ENCODE results near the gene ATP7B. TPM values are rescaled to one million over a fixed set of nuclear protein-coding genes. Genes with fewer than 3 reads are reported as not detected.
A peak's percentile ranks its signal among the peaks of the same experiment; 100 is the strongest.

The ATP7B gene
- total and polyA plus RNA-seq, 7 donors = 0.60 to 8.1 (median 5.0) TPM

DNA sequence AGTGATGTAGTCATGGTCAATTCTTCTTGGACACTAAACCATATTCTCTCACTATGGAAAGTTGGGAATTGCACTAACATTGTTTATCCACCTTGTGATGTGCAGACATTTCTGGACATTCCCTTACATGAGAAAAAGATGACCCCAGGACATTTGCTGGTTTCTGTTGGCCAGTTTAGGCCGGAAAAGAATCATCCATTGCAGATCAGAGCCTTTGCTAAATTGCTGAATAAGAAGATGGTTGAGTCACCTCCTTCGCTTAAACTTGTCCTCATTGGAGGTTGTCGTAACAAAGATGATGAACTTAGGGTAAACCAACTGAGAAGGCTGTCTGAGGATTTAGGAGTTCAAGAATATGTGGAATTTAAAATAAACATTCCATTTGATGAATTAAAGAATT is 13.2 kb upstream of the ATP7B start, which contains the start of gene UTP14C:
TSS of gene UTP14C (plus strand) at position 211 of the 400 bp plus-strand sequence. CDS start 4,114 bp downstream, outside the sequence.
- no peaks in the 10 kb centered on the region for H3K4me1 ChIP-seq
- peaks cover 0 to 69% (median 10%) of the 10 kb centered on the region in 4 donors for H3K36me3 ChIP-seq
- 97 to 98% methylated on average over 3 of the region's 3 CpGs for WGBS, 2 donors
- DNase-seq = no peak
- no peaks in the 10 kb centered on the region for H3K27me3 ChIP-seq
- peaks cover 0 to 2% (median 0%) of the 10 kb centered on the region in 4 donors for H3K9me3 ChIP-seq
- no peak within 1 kb of the TSS for H3K27ac ChIP-seq
- intact Hi-C loops (cut with DNase I) = no loop called here
- TF ChIP-seq, protein P1, sequence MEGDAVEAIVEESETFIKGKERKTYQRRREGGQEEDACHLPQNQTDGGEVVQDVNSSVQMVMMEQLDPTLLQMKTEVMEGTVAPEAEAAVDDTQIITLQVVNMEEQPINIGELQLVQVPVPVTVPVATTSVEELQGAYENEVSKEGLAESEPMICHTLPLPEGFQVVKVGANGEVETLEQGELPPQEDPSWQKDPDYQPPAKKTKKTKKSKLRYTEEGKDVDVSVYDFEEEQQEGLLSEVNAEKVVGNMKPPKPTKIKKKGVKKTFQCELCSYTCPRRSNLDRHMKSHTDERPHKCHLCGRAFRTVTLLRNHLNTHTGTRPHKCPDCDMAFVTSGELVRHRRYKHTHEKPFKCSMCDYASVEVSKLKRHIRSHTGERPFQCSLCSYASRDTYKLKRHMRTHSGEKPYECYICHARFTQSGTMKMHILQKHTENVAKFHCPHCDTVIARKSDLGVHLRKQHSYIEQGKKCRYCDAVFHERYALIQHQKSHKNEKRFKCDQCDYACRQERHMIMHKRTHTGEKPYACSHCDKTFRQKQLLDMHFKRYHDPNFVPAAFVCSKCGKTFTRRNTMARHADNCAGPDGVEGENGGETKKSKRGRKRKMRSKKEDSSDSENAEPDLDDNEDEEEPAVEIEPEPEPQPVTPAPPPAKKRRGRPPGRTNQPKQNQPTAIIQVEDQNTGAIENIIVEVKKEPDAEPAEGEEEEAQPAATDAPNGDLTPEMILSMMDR (IDR thresholded peaks at IDR 0.05) = no peak
- no peak within 1 kb of the TSS for H3K4me3 ChIP-seq

DNA sequence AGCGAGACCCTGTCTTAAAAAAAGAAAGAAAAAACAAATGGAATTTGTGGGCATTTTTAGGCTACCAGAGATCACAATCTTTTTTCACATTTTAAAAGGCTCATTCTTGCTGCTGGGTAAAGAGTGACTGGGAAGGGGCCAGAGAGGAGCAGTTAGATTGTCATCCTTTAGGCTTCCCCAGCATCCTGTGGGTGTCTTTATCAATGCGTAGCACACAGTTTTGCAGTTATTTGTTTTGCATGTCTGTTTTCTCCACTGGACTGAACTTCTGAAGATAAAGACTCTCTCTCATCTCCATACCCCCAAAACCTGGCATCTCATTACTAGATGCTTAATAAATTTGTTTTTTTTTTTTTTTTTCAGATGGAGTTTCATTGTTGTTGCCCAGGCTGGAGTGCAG is 11.1 kb upstream of the ATP7B start:
- intact Hi-C loops (cut with DNase I) = no loop called here
- Histone ChIP-seq H3K36me3 (peaks cover 0 to 68% (median 8%) of the 10 kb centered on the region in 4 donors), H3K4me3 (no peak overlapping the region), H3K4me1 (no peaks in the 10 kb centered on the region), H3K27me3 (no peaks in the 10 kb centered on the region), H3K9me3 (no peaks in the 10 kb centered on the region), H3K27ac (no peak overlapping the region)
- no peak for DNase-seq
- WGBS, 2 donors = 97 to 100% methylated on average over 2 of the region's 2 CpGs
- TF ChIP-seq POLR2AphosphoS5 (IDR thresholded peaks at IDR 0.05) (no peak), EP300 (IDR thresholded peaks at IDR 0.05) (no peak), POLR2A (IDR thresholded peaks at IDR 0.05) (no peak)
- TF ChIP-seq, protein P1 (IDR thresholded peaks at IDR 0.05) = no peak

DNA sequence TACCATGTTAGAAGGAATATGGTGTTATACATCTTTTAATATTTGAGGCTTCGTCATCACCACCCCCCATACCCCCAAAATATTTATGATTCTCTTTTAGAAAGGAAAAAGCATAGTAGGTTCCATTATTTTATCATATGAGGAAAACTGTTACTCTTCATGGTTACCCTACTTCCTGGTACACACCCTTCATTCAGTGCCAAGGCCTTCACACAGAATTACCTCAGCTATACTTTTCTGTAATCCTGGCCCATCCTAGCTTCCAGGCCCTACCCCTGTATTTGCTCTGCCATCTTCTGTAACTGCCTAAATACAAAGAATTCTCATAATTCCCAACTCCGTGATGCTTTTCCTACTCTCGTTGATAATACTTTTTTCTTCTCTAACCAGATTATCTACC is 8.9 kb upstream of the ATP7B start:
- Histone ChIP-seq H3K27ac (no peak overlapping the region), H3K4me1 (no peaks in the 10 kb centered on the region), H3K9me3 (no peaks in the 10 kb centered on the region), H3K36me3 (peaks cover 0 to 66% (median 8%) of the 10 kb centered on the region in 4 donors), H3K4me3 (no peak overlapping the region), H3K27me3 (no peaks in the 10 kb centered on the region)
- TF ChIP-seq, protein P1 (IDR thresholded peaks at IDR 0.05) = no peak
- TF ChIP-seq EP300 (IDR thresholded peaks at IDR 0.05) = no peak
- no peak for TF ChIP-seq POLR2A (IDR thresholded peaks at IDR 0.05)
- TF ChIP-seq POLR2AphosphoS5 (IDR thresholded peaks at IDR 0.05) = no peak
- no peak for DNase-seq
- 87 to 95% methylated on average over 3 of the region's 3 CpGs for WGBS, 2 donors
- intact Hi-C loops (cut with DNase I) = no loop called here

DNA sequence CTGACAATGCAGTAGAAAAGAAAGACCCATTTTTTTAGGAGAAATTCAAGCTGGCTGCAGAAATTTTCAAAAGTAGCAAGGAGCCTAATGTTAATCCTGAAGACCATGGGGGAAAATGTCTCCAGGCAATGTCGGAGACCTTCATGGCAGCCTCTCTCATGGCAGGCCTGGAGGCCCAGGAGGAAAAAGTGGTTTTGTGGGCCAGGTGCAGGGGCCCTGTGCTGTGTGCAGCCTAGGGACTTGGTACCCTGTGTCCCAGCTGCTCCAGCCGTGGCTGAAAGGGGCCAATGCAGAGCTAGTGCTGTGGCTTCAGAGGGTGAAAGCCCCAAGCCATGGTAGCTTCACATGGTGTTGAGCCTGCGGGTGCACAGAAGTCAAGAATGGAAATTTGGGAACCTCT is 5.0 kb upstream of the ATP7B start:
- H3K36me3 ChIP-seq = peaks cover 0 to 29% (median 4%) of the 10 kb centered on the region in 4 donors
- no peak for TF ChIP-seq POLR2AphosphoS5 (IDR thresholded peaks at IDR 0.05)
- TF ChIP-seq, protein P1 (IDR thresholded peaks at IDR 0.05) = no peak
- no peak for TF ChIP-seq EP300 (IDR thresholded peaks at IDR 0.05)
- TF ChIP-seq POLR2A (IDR thresholded peaks at IDR 0.05) = no peak
- H3K9me3 ChIP-seq = no peaks in the 10 kb centered on the region
- H3K4me3 ChIP-seq = no peak overlapping the region
- DNase-seq = no peak
- WGBS, 2 donors = 98 to 99% methylated on average over 3 of the region's 3 CpGs
- H3K4me1 ChIP-seq = peaks cover 0 to 16% (median 10%) of the 10 kb centered on the region in 4 donors
- H3K27ac ChIP-seq = no peak overlapping the region
- intact Hi-C loops (cut with DNase I) = no loop called here
- H3K27me3 ChIP-seq = no peaks in the 10 kb centered on the region

DNA sequence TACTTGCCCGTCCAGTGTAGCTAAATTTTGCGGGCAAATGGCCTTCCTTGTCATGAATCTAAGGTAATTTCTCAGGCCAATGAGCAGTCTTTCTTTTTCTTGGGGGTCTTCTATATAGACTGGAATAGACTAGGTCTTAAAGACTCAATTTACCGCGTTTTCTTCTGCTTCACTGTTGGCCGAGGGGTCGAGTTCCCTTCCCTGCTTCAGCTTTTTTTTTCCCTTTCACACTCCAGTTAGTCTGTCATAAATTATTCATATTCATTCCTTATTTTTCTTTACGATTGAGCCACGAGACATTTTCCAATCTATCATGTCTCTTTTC is 1.2 kb upstream of the ATP7B start:
- H3K27ac ChIP-seq = peak overlapping the region; percentile 58 to 79 (median 77)
- intact Hi-C loops (cut with DNase I) = loop anchor here (5.0 kb wide), 3 partner anchors 195 to 560 kb away; partner anchors contain the start of genes INTS6 and WDFY2
- DNase-seq = no peak
- peaks cover 0 to 32% (median 19%) of the 10 kb centered on the region in 4 donors for H3K4me1 ChIP-seq
- H3K36me3 ChIP-seq = no peaks in the 10 kb centered on the region
- no peaks in the 10 kb centered on the region for H3K27me3 ChIP-seq
- H3K9me3 ChIP-seq = no peaks in the 10 kb centered on the region
- peak overlapping the region; percentile 67 to 92 (median 78) for H3K4me3 ChIP-seq
- no peak for TF ChIP-seq POLR2AphosphoS5 (IDR thresholded peaks at IDR 0.05)
- TF ChIP-seq, protein P1 (IDR thresholded peaks at IDR 0.05) = no peak
- TF ChIP-seq POLR2A (IDR thresholded peaks at IDR 0.05) = no peak
- TF ChIP-seq EP300 (IDR thresholded peaks at IDR 0.05) = no peak
- 0% methylated on average over 8 of the region's 8 CpGs for WGBS, 2 donors
